Superior temporal gyrus (tissue), 1 donor: ENCODE results near the gene LTBP2.
"Not testable (repeated sequence)": the region's sequence is repeated elsewhere in the genome, so short reads cannot be mapped to it uniquely, and the experiment has no call there.

Experiments used
- DNase-seq: peaks from one replicate; pipeline ENCODE4 v3.0.0-alpha.2; 2016; ENCODE audit errors: extremely low spot score

The LTBP2 gene

DNA sequence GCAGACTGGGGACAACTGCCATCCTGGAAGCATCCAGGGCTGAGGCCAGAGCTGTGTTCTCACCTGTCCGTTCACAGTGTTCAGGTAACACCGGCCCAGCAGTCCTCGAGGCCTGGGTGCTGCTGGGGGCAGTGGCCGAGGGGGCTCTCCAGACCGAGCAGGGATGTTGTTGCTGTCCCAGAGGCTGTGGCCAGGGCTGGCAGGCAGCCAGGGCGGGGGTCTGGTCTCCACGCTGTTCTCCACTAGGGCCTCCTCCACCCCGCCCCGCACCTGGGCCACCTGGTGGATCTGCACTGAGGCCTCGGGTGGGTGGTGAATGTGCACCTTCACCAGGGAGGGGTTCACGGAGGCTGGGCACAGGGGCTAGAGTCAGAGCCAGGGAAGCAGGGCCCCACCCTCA is 61.0 kb downstream of the LTBP2 start:
- DNase-seq, result no peak

DNA sequence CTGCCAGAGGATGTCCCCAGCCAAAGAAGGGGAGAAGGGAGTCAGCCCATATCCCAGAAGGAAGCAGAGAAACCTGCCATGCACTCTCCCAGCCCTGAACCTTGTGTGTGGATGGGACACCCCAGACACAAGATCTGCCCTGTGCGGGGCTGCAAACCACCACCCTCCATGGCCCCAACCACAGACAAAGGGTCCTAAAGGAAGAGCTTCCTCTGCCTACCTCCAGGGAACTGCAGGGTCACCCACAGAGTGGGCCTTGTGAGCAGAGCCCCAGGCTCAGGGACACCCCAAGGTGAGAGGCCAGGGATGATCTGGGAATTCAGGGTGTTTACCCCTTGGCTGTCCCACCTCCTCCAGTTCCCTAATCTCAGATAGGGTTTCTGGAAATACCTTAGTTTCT is 62.0 kb downstream of the LTBP2 start:
- no peak for DNase-seq

DNA sequence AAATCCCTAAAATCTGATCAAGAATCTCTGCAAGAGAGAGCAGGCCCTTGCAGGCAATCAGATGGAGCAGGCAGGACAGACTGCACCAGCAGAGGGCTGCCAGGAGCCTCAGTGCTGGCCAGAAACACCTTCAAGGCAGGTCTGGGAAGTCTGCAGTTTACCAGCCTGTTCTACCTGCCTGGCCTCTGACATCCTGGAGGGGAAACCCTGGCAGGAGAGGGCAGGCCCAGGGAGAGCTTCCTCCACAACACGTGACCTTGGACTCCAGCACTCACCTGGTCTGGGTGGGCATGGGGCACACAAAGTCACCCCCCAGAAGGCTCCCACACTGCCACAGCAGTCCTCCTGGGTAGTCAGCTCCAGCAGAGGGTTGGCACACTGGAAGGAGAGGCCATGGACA is 62.4 kb downstream of the LTBP2 start:
- DNase-seq, result no peak

DNA sequence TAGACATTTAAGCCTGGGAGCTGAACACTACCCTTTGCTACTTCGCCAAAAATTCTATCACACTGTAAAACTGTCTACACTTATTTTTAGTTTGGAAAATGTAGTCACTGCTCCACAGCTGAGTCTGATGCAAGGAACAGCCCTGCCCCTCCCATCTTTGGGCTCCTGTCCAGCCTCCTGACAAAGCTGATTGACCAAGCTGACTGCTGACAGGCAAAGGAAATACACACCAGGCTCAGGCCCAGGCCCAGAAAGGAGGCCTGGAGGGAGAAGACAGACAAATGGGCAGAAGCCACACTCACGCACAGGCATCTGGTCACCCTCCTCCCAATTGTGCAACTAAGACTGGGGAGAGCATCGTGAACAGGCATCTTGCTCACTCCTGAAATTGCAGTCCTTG is 63.2 kb downstream of the LTBP2 start:
- DNase-seq, result no peak

DNA sequence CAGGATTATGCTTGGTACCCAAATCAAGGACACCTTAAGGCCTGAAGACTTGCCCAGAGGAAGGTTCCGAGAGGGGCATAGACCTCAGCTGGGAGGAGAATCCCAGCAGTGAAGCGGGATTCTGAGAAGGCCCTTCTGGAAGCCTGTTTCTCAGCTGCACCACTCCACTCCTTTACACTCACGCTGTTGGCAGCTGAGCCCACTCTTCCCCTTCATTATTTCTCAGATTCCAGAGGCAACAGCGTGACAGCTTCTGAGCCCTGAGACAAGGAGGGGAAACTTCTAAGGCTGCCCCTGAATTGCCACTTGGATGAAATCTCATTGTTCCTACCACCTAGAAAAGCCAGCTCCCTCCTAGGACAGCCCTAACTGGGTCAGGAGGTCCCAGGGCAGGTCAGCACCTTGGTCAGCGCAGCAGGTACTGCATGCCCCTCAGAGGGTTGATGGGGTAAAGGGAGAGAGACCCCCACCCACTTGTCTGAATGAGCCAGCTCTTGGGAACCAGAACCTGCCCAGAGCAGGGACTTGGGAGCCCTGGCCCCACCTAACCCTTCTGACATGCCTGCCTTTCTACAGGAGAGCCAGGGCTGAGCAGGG is 64.6 kb downstream of the LTBP2 start:
- no peak for DNase-seq

DNA sequence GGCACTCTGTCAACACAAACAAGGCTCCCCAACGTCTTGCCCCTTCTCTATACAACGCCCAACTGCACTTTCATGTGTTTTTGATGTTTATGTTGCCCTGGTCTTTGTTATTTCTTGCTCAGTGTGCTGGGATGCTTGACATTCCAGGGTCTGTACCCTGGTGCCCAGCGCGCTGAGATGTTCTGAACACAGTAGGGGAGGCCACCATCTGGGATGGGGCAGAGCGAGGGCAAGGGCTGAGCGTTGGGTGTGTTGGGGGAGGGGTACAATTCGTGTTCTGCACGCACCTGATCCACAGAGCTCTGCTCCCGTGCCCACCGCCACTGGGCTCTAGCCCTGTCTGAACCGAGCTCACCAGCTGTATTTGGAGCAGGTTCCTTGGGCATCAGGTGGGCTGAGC is 65.6 kb downstream of the LTBP2 start:
- DNase-seq, result no peak

DNA sequence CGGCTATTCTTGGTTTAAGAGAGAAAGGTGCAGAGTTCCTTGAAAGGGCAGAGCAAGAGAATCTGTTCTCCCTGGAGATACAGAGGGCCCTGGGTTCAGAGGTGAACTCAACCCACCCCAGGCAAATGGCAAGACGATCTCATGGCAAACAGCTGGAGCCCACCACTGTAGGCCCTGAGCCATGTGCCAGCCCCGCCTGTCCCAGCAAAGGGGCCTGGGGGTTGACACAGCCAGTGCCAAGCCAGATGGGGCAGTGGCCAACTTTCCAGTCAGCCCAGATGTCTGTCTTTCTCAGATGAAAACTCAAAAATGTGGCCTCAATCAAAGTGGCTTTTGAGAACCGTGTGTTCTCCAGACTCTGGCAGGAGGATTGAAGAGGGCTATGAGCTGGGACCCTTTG is 66.7 kb downstream of the LTBP2 start:
- DNase-seq, result no peak

DNA sequence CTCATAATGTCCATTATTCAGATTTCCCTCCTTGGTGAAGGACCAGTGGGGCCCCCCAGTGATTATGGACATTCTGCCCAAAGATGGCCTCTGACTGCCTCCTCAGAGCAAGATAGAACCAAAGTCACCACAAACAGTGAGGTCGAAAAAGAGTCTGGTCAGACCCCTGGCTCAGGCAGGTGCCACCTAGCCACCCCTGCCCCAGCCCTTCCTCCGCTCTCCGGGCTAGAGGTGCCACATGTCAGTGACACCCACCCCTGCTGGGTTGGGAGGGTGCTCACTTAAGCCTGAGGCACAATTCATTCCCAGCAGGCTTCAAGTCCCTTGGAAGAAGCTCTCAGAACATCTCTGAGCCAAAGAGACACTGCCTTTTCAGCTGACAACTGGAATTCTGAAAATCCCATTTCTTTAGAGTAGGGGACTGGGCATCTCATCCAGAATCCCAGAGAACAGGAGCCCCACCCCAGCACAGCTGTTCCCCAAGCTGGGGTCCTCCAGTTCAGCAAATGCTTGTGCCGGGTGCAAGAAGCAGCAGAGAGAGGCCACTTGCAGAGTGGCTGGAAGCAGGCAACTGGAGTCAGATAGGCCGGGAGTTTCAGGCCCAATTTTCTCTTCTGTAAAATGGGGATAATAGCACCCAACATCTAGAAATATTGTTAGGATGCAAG is 68.1 kb downstream of the LTBP2 start:
- no peak for DNase-seq

DNA sequence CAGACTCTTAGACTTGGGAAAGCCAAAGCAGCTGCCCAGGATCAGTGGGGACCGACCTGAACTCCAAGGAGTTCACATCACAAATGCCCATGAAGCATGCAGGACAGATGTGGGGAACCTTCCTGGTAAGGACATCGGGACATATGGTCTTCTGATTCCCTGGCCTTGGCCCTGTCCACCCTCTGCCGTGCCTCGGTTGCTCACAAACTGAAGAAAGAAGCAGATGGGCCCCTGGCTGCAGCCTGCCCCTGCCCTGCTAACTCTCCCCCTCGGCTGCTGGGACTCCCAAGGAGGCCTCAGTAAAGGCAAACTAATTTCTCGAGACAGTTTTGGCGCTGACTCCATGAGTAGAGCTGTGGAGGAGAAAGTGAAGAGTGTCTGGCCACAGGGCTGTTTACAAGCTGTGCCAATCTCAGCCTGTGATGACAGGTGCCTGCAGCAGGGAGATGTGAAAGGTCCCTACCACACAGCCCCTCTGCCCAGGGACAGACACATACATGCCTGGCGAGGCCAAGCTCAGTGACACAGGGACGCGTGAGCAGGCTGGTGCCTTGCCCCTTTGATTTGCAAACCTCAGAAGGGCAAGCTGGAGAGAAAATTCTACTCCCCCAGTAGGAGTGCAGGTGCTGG is 69.9 kb downstream of the LTBP2 start:
- no peak for DNase-seq

DNA sequence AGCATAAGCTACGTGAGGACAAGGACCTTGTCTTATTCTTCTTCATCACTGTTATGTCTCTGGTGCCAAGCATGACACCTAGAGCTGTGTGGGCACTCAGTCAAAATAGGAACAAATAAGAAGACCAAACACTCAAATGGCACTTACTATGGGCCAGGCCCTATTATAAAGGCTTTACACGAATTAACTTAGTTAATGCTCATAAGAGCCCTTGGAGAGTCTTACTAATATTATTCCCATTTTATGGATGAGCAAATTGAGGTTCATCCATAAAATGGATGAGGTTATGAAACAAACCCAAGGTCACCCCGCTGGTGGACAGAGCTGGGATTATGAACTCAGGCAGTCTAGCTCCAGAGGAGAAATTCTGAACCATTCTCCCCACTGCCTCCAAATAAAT is 70.8 kb downstream of the LTBP2 start:
- no peak for DNase-seq

DNA sequence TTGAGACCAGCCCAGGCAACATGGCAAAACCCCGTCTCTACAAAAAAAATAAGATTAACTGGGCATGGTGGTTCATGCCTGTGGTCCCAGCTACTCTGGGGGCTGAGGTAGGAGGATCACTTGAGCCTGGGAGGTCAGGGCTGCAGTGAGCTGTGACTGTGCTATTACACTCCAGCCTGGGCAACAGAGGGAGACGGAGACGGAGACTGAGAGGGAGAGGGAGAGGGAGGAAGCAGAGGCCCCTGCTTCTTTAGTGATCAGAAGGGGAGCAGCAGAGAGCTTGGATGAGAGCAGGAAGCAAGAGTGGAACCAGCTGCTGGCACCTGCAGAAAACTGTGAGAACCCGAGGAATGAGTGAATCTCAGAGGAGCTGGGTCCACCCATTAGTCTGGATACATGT is 72.5 kb downstream of the LTBP2 start:
- DNase-seq, result no peak

DNA sequence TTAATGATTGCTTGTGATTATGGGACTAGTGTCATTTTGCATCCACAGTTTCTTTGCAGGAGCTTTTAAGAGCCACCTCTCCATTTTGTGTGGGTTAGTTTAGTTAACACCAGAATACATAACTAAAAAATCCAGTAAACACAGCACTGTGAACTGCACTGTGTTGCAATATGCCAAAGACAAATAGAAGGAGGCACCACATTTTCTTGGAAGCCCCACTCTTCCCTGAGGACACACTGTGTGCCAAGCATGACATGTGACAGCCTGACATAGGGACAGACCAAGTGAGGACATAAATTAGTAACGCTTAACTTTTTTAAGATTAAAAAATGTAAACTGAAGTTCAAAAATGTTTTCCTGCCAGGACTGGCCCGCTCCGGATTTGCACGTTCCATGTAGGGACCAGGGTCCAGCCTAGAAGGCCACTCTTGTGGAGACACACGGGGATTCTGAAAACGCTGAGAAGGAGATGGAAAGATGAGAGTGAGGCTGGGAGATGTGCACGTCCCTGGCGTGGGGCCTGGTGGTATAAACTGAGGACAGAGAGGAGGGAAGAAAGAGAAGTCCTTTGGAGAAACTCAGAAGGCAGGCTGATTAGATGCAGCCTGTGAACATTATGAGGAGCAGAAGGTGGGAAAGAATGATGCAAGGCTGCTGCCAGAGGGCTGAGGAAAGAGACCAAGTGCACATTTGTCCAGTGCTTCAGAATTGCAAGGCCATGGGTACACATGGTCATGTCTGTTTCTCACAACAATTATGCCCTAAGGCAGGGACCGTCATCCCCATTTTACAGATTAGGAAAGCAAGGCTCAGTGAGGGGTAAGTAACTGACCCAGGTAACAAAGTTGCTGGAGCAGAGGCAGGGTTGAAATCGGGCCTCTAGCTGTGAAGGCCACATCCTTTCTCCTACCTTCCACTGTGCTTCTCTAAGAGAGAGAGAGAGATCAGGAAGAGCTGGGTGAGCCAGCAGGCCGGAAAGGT is 73.3 kb downstream of the LTBP2 start:
- no peak for DNase-seq

DNA sequence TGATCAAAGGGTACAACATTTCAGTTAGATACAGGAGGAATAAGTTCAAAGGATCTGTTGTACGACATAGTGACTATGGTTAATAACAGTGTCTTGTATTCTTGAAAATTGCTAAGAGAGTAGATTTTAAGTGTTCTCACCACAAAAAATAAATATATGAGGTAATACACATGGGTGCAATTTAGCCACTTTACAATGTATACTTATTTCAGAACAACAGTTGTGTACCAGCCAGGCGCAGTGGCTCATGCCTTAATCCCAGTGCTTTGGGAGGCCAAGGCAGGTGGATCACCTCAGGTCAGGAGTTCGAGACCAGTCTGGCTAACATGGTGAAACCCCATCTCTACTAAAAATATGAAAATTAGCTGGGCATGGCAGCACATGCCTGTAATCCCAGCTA is 75.7 kb downstream of the LTBP2 start:
- DNase-seq, result not testable (repeated sequence)

DNA sequence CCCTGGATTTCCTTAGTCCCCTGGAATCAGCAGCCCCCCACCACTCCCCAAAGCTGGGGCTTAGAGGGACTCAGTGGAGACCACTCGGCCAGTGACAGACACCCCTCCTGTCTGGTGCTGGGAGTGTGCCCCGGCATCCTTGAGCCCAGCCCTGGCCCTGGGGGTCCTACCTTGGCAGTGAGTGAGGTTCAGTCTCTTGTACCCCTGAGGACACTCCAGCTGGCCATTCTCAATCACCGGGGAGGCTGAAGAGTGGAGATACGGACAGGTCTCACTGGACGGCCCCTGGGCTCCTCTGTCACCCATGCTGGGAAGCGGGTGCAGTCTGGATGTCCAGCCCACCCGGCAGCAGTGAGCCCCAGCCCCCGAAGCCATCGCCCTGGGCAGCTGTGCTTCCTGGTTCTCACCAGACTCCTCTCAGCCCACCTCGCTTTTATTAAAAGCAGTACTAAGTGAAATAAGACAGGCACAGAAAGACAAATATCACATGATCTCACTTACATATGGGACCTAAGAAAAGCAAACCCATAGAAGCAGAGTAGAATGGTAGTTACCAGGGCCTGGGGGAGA is 76.2 kb downstream of the LTBP2 start:
- no peak for DNase-seq

DNA sequence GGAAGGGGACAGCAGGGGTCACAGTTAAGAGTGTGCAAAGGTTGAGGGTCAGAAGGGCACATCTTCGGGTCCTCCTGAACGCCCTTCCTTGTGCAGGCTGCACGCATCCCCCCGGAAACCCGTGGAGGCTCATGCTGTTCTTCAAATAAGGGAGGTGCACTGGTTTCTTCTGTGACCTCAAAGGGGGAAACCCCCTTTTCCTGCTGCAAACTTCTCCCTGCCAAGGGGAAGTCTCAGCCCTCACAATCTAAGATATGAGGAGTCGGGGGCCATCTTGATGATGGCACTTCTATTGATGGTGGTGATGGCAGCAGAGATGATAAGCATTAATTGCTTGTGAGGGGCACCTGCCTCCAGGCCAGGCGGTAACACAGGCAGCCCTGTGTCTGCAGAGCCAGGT is 78.5 kb downstream of the LTBP2 start:
- DNase-seq, result no peak

DNA sequence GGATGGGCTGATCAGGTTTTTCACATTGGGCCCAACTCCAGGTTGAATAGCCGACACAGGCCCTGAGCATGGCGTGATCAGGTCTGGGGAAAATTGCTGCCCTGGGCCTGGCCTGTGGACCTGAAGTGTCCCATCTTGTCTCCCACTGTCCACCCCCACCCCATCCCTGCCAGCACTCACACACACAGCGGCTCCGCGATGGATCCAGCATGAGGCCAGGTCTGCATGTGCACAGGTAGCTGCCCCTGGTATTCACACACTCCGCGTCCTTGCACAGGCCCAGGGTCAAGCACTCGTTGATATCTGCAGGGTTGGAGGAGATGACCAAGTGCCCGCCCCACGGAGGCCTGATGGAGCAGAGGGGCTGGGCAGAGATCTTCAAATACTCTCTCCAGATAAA is 79.8 kb downstream of the LTBP2 start:
- no peak for DNase-seq

DNA sequence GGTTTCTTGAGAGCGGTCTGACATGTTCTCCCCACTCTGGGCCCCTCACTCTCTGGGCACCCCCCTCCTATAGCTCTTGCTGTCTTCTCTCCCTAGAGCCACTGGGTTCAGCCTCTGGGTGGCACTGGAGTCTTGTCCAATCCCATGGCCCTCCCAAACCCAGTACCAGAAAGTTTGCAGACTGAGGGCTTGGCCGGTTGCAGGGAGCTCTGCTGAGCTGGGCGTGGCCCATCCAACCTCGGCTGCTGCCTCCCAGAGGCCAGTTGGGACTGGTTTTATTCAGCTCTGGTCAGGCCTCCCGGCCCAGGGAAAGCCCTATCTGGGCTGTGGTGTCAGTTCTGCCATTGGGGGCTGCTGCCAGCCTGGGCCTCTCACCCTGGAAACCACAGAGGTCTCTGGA is 80.6 kb downstream of the LTBP2 start:
- no peak for DNase-seq

DNA sequence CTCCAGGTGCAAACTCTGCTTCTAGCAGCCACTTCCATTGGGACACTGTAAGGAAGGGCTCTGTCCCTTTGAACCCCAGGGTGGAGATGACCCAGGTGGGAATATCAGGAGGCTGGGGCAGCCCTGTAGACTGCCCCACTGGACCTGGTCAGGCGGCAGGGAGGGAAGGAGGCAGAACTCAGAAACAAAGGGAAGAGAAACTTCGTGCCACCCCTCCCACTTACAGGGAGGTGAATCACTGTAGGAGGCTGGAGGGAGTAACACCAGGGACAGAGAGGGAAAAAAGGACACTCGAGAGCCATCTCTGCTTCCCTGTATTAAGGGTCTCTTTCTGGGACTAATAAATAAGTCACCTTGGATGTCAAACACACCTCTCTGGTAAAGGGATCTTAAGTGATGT is 81.0 kb downstream of the LTBP2 start:
- no peak for DNase-seq

DNA sequence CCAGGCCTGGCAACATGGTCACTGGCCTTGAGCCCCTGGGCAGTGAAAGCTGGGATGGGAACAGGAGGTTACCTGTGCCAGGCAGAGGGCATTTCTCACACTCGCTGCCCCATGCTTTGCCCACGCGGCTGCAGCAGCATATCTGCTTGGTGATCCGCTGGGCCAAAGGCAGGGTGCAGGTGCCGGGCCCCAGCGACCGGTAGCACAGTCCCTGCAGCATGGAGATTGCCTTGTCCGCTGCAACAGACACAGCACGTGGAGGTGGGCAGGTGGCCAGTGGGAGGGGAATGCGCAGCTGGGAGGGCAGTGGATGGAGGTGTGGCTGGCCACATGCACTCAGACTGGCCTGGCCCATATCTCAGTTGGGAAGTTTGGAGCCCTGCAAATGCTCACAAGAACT is 83.2 kb downstream of the LTBP2 start:
- no peak for DNase-seq

DNA sequence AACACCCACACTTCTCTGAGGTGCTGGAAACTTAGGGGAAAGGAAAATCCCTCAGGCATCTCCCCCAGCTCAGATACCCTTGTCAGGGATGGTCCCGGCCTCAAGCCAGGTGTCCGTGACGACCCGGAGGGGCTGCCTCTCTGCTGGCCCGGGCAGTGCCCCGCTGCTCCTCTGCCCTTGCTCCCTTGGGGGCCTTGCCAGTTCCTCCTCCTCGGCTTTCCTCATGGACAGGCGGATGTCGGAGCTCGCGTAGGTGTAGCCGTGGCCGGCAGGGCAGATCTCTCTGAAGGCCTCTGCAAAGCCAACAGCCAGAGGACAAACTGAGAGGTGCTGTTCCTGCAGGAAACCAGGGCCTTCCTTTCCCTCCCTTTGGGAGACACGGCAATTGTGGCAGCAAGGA is 83.6 kb downstream of the LTBP2 start:
- DNase-seq, result no peak

DNA sequence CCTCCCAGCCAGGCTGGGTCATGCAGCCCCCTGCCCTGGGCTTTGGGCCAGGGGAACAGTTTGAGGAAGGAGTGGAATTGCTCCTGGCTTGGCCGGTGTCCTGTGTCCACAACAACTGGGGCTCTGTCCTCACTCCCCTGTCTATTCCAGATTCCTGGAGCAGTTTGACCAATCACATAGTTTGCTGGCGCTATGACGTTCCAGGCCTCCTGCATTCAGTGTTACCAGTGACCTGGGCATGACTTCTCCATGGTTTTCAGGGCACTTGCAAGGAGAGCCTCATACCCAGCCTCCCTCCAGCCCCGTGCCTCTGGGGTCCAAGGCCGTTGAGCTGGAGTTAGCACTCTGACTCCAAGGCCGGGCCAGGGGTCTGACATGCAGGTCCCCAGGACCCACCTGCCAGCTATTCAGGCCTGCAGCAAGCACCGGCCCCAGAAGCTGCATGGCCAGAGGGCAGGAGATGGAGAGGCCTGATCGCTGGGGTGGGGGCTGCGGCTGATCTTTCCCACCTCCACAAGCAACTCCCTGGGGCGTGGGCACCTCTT is 84.2 kb downstream of the LTBP2 start:
- DNase-seq, result no peak
